ENCODE data around the gene MDM1. TPM values are rescaled to one million over a fixed set of nuclear protein-coding genes. Genes with fewer than 3 reads are reported as not detected.

Gene MDM1
- total and polyA plus RNA-seq, 4 donors, result 2.0 to 12.9 (median 5.1) TPM

DNA sequence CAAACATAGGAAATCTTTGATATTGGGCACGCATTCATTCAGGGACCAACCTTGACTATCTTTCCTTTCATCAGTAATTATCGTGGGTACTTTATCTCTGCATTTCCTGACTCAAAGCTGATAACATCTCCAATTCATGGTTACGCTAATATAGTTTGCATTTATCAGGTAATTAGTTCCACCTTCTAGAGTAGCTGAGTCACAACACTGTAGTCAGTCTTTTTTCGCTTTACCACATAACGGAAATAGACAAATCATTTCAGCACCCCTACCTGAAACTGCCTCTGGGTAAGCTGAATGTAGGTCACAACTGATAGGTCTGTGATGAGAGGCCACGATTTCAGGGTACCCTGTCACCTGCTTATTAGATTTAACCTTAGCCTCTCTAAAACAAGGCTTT is 42.0 kb downstream of the MDM1 start:
- Histone ChIP-seq H3K27ac (ENCODE audit: low read depth in 1 of 2, low read length in 2 of 2) (no peak overlapping the region), H3K9ac (ENCODE audit: low read depth in 1 of 2, low read length in 2 of 2) (no peak overlapping the region), H3K9me3 (ENCODE audit: control insufficient read depth in 4 of 4, low read length in 3 of 4) (no peaks in the 10 kb centered on the region), H3K36me3 (ENCODE audit: control insufficient read depth in 4 of 4, insufficient read depth in 3 of 4, low read depth in 1 of 4, low read length in 3 of 4) (no peaks in the 10 kb centered on the region), H3K4me1 (ENCODE audit: control insufficient read depth in 4 of 4, insufficient read depth in 4 of 4, low read length in 3 of 4) (peaks cover 0 to 13% (median 10%) of the 10 kb centered on the region in 4 donors), H3K27me3 (ENCODE audit: control insufficient read depth in 4 of 4, insufficient read depth in 4 of 4, low read length in 3 of 4) (no peaks in the 10 kb centered on the region), H3K4me3 (ENCODE audit: low read depth in 1 of 3, low read length in 3 of 3) (no peak overlapping the region)
- DNase-seq (ENCODE audit: low spot score), result no peak
- 85% methylated on average over 6 of the region's 6 CpGs for WGBS
- TF ChIP-seq TAF1 (conservative IDR thresholded peaks at IDR 0.05) (no peak), HNF4A (conservative IDR thresholded peaks at IDR 0.05) (no peak), EGR1 (IDR thresholded peaks at IDR 0.05; ENCODE audit: low read depth in 2 of 2) (no peak), RXRA (IDR thresholded peaks at IDR 0.05) (no peak), FOXA2 (IDR thresholded peaks at IDR 0.05) (no peak)

DNA sequence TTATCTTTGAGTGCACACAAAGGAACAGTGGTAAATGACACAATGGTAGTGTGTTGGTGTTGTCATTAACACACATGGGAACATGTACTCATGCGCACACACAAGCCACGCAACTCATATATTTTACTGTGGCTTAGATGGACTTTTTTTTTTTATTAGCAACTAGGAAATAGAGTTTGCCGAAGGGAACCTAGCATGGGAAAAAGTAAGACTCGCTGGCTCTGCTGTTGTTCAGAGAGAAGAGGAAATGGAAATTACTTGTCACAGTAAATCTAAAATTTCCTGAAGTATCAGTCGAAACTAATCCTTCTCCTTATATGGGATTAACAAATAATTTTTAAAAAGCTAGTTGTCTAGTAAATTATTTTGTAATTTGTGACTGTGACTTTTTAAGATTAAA is 45.1 kb downstream of the MDM1 start:
- Histone ChIP-seq H3K27me3 (ENCODE audit: control insufficient read depth in 4 of 4, insufficient read depth in 4 of 4, low read length in 3 of 4) (no peaks in the 10 kb centered on the region), H3K9me3 (ENCODE audit: control insufficient read depth in 4 of 4, low read length in 3 of 4) (no peaks in the 10 kb centered on the region), H3K36me3 (ENCODE audit: control insufficient read depth in 4 of 4, insufficient read depth in 3 of 4, low read depth in 1 of 4, low read length in 3 of 4) (no peaks in the 10 kb centered on the region), H3K4me1 (ENCODE audit: control insufficient read depth in 4 of 4, insufficient read depth in 4 of 4, low read length in 3 of 4) (no peaks in the 10 kb centered on the region), H3K9ac (ENCODE audit: low read depth in 1 of 2, low read length in 2 of 2) (no peak overlapping the region), H3K27ac (ENCODE audit: low read depth in 1 of 2, low read length in 2 of 2) (no peak overlapping the region), H3K4me3 (ENCODE audit: low read depth in 1 of 3, low read length in 3 of 3) (no peak overlapping the region)
- 80% methylated on average over 5 of the region's 5 CpGs for WGBS
- no peak for DNase-seq (ENCODE audit: low spot score)
- TF ChIP-seq FOXA2 (IDR thresholded peaks at IDR 0.05), result no peak
- no peak for TF ChIP-seq JUND (IDR thresholded peaks at IDR 0.05)
- TF ChIP-seq GABPA (IDR thresholded peaks at IDR 0.05 in 1 of 2, conservative IDR thresholded peaks at IDR 0.05 in 1 of 2), result no peak
- TF ChIP-seq EGR1 (IDR thresholded peaks at IDR 0.05; ENCODE audit: low read depth in 2 of 2), result no peak
- TF ChIP-seq NR2F2 (IDR thresholded peaks at IDR 0.05), result no peak
- TF ChIP-seq, protein P1, sequence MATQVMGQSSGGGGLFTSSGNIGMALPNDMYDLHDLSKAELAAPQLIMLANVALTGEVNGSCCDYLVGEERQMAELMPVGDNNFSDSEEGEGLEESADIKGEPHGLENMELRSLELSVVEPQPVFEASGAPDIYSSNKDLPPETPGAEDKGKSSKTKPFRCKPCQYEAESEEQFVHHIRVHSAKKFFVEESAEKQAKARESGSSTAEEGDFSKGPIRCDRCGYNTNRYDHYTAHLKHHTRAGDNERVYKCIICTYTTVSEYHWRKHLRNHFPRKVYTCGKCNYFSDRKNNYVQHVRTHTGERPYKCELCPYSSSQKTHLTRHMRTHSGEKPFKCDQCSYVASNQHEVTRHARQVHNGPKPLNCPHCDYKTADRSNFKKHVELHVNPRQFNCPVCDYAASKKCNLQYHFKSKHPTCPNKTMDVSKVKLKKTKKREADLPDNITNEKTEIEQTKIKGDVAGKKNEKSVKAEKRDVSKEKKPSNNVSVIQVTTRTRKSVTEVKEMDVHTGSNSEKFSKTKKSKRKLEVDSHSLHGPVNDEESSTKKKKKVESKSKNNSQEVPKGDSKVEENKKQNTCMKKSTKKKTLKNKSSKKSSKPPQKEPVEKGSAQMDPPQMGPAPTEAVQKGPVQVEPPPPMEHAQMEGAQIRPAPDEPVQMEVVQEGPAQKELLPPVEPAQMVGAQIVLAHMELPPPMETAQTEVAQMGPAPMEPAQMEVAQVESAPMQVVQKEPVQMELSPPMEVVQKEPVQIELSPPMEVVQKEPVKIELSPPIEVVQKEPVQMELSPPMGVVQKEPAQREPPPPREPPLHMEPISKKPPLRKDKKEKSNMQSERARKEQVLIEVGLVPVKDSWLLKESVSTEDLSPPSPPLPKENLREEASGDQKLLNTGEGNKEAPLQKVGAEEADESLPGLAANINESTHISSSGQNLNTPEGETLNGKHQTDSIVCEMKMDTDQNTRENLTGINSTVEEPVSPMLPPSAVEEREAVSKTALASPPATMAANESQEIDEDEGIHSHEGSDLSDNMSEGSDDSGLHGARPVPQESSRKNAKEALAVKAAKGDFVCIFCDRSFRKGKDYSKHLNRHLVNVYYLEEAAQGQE (IDR thresholded peaks at IDR 0.05), result no peak
- no peak for TF ChIP-seq YY1 (IDR thresholded peaks at IDR 0.05)
- no peak for TF ChIP-seq TAF1 (conservative IDR thresholded peaks at IDR 0.05)
- TF ChIP-seq, protein P2, sequence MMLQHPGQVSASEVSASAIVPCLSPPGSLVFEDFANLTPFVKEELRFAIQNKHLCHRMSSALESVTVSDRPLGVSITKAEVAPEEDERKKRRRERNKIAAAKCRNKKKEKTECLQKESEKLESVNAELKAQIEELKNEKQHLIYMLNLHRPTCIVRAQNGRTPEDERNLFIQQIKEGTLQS (IDR thresholded peaks at IDR 0.05), result no peak
- TF ChIP-seq, protein P3, sequence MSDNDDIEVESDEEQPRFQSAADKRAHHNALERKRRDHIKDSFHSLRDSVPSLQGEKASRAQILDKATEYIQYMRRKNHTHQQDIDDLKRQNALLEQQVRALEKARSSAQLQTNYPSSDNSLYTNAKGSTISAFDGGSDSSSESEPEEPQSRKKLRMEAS (IDR thresholded peaks at IDR 0.05), result no peak
- TF ChIP-seq FOXA1 (IDR thresholded peaks at IDR 0.05), result no peak
- no peak for TF ChIP-seq RXRA (IDR thresholded peaks at IDR 0.05)
- TF ChIP-seq, protein P4, sequence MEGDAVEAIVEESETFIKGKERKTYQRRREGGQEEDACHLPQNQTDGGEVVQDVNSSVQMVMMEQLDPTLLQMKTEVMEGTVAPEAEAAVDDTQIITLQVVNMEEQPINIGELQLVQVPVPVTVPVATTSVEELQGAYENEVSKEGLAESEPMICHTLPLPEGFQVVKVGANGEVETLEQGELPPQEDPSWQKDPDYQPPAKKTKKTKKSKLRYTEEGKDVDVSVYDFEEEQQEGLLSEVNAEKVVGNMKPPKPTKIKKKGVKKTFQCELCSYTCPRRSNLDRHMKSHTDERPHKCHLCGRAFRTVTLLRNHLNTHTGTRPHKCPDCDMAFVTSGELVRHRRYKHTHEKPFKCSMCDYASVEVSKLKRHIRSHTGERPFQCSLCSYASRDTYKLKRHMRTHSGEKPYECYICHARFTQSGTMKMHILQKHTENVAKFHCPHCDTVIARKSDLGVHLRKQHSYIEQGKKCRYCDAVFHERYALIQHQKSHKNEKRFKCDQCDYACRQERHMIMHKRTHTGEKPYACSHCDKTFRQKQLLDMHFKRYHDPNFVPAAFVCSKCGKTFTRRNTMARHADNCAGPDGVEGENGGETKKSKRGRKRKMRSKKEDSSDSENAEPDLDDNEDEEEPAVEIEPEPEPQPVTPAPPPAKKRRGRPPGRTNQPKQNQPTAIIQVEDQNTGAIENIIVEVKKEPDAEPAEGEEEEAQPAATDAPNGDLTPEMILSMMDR (IDR thresholded peaks at IDR 0.05; ENCODE audit: low read depth, low read length, missing input control), result no peak
- TF ChIP-seq RAD21 (IDR thresholded peaks at IDR 0.05), result no peak
- TF ChIP-seq HNF4A (conservative IDR thresholded peaks at IDR 0.05), result no peak
- TF ChIP-seq, protein P5, sequence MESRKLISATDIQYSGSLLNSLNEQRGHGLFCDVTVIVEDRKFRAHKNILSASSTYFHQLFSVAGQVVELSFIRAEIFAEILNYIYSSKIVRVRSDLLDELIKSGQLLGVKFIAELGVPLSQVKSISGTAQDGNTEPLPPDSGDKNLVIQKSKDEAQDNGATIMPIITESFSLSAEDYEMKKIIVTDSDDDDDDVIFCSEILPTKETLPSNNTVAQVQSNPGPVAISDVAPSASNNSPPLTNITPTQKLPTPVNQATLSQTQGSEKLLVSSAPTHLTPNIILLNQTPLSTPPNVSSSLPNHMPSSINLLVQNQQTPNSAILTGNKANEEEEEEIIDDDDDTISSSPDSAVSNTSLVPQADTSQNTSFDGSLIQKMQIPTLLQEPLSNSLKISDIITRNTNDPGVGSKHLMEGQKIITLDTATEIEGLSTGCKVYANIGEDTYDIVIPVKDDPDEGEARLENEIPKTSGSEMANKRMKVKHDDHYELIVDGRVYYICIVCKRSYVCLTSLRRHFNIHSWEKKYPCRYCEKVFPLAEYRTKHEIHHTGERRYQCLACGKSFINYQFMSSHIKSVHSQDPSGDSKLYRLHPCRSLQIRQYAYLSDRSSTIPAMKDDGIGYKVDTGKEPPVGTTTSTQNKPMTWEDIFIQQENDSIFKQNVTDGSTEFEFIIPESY (IDR thresholded peaks at IDR 0.05), result no peak
- no peak for TF ChIP-seq SP1 (IDR thresholded peaks at IDR 0.05)
- TF ChIP-seq HNF4G (IDR thresholded peaks at IDR 0.05), result no peak
